GM12891 (cell line): ENCODE measurements around the gene CSNK2A1.

Experiments used
- PAX5 ChIP-seq: IDR thresholded peaks from 2 replicates; pipeline ENCODE4 v1.6.1; 2011; ENCODE audit warnings: low read length, moderate library complexity, mild to moderate bottlenecking; ENCODE audit not compliant: insufficient read depth, severe bottlenecking
- POLR2A ChIP-seq: IDR thresholded peaks from 2 replicates; pipeline ENCODE4 v1.6.1; 2011; ENCODE audit warnings: low read depth, low read length, control low read depth
- POLR2AphosphoS5 ChIP-seq: IDR thresholded peaks from 2 replicates; pipeline ENCODE4 v1.6.1; 2011; ENCODE audit warnings: low read depth, low read length, control low read depth
- SPI1 ChIP-seq: IDR thresholded peaks from 2 replicates; pipeline ENCODE4 v1.6.1; 2011; ENCODE audit warnings: low read depth, low read length, control low read depth

DNA sequence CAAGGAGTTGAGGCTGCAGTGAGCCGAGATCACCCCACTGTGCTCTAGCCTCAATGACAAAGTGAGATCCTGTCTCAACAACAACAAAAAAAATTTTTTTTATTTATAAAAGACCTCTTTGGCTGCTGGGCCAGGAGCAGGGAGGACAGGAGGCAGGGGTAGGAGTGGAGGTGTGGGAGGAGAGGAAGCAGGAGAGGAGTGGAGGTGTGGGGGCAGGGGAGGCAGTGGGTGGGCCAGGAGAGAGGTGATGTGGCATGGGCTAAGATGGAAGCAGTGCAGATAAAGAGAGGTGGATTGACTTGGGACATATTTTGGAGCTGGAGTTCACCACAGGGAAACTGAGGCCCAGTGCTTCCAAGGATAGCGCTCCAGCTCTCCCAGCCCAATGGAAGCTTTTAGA lies 13.4 kb upstream of the CSNK2A1 start:
- TF ChIP-seq POLR2A: no peak
- no peak for TF ChIP-seq POLR2AphosphoS5
- no peak for TF ChIP-seq PAX5
- TF ChIP-seq SPI1: no peak
